Choroid plexus epithelial cell (primary cell): ENCODE measurements around the gene CCNA1.

Source experiments
- DNase-seq: peaks from one replicate; pipeline ENCODE4 v3.0.0-alpha.2; 2010; ENCODE audit warnings: low read depth
- H3K4me3 ChIP-seq: 2 replicates; pipeline ENCODE4 v1.5.1; 2011; ENCODE audit warnings: low read depth, mild to moderate bottlenecking, control low read depth, low read length, moderate library complexity
- TF ChIP-seq, protein P1 (sequence below): conservative IDR thresholded peaks from 2 replicates; pipeline ENCODE4 v1.5.1; 2011; ENCODE audit warnings: low read depth, mild to moderate bottlenecking, control low read depth, inconsistent platforms, low read length, moderate library complexity

CCNA1 gene

DNA sequence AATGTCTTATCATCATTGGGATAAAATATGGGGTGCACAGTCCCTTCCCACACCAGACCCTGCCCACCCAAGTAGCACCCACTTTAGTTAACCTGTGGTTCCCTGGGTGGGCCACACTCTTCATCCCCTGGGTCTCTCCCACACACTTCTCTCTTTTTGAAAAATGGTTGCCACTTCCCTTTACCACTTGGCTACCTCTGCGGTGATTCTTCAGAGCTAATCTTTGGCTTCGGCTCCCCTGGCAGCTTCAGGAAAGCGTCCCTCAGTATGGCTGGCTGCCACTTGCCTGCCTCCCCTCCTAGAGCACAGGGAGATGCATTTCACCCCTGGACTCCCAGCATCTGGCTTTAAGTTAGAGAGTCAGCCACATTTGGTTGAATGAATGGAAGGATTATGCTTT, 18.2 kb downstream of the CCNA1 start:
- no peak overlapping the region for H3K4me3 ChIP-seq
- no peak for DNase-seq
- TF ChIP-seq, protein P1, sequence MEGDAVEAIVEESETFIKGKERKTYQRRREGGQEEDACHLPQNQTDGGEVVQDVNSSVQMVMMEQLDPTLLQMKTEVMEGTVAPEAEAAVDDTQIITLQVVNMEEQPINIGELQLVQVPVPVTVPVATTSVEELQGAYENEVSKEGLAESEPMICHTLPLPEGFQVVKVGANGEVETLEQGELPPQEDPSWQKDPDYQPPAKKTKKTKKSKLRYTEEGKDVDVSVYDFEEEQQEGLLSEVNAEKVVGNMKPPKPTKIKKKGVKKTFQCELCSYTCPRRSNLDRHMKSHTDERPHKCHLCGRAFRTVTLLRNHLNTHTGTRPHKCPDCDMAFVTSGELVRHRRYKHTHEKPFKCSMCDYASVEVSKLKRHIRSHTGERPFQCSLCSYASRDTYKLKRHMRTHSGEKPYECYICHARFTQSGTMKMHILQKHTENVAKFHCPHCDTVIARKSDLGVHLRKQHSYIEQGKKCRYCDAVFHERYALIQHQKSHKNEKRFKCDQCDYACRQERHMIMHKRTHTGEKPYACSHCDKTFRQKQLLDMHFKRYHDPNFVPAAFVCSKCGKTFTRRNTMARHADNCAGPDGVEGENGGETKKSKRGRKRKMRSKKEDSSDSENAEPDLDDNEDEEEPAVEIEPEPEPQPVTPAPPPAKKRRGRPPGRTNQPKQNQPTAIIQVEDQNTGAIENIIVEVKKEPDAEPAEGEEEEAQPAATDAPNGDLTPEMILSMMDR: no peak

DNA sequence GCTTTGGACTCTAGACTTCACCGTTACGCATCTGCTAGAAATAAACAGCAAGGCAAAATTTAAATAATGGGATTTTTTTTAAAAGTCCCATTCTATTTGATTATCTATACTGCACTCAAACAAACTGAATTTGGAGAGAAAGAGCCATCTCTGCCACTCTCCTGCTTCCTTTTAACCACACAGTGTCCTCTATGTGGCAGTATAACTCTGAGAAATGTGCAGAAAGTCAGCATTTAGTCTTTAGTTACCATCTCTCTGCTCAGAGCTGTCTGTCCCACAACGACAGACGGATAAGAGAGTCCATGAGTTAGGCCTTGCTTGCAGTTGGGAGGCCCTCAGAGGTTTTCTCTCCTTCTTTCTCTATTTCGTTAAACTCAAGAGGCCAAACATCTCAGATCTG, 21.2 kb downstream of the CCNA1 start:
- DNase-seq: peak; percentile 59
- H3K4me3 ChIP-seq: no peak overlapping the region
- TF ChIP-seq, protein P1: peak; percentile 61

DNA sequence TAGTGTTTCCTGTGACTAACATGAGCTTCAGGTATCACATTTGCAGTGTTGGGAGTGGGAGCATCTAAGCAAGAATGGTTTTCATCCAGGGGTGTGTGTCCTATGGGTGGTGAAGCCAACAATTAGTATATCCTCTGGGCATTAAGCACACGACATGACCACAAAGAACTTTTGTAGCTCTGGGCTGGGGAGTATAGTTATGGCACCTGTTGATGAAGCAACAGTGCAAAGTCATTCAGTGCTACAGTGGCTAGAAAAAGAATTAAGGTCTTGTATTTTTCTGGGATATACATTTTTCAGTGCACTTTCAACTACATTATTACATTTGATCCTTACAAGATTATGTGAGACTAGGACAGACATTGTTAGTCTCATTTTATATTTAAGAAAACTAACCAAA, 21.8 kb downstream of the CCNA1 start:
- TF ChIP-seq, protein P1: no peak
- no peak overlapping the region for H3K4me3 ChIP-seq
- no peak for DNase-seq

DNA sequence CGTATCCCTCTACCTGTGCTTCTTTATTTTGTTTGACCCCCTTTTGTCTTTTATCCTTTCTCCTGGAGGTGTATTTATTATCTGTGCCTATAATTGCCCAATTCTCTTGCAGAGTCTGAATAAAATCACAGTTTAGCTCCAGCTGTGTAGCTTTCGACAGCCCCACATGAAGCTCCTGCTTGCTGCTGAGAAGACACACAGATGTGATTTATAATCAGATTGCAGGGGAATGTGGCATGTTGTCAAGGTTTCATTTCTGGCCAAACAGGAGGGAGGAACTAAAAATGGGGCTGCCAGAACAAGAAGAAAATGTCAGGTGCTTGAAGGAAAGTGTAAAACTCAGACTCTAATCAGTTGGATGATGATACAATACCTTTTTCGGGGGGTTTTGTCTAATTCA, 22.7 kb downstream of the CCNA1 start:
- TF ChIP-seq, protein P1: no peak
- peak; percentile 41 for DNase-seq
- no peak overlapping the region for H3K4me3 ChIP-seq

DNA sequence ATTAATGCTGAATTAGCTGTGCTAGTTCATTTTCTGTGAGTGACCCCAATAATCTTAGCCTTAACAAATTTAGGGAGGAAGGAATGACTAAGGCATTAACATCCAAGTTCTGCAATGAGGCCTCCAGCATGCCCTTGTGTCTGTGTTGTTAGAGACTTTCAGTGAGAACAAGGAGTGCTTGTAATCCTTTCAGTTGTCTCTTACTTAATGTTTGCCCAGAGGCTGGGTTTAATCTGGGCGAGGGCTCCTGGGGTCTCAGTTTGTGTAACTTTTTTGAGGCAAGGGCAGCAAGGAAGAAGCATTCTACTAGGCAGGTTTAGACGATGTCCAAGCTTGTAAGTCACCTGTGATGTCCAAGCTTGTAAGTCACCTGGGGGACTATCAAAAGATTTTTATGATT, 24.3 kb downstream of the CCNA1 start:
- TF ChIP-seq, protein P1: no peak
- DNase-seq: no peak
- H3K4me3 ChIP-seq: no peak overlapping the region

DNA sequence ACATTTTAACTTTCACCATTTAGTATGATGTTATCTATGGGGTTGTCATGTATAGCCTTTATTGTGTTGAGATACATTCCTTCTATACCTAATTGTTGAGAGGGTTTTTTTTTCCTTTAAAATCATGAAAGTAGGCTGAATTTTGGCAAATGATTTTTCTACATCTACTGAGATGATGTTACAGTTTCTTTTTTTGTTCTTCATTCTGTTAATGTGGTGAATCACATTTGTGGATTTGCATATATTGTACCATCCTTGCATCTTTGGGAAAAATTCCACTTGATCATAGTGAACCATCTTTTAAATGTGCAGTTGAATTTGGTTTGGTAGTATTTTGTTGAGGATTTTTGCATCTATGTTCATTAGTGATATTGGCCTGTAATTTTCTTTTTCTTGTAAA, 29.2 kb downstream of the CCNA1 start:
- TF ChIP-seq, protein P1: no peak
- no peak overlapping the region for H3K4me3 ChIP-seq
- DNase-seq: no peak

DNA sequence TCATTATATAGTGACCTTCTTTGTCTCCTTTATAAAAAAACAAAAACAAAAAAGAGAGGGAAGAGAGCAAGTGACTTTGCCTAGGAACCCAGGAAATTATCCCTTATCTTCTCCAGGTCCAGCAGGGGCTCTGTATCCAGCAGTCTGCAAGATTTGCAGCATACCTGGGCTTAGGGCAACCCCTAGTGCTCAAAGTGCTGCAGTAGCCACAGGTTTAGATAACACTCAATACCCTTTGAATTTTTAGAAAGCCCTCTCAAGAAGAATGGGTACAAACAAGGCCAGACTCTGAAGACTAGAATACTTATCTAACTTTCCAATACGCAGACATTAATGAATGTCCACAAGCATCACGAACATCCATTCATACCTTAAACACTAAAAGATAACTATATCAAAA, 43.2 kb downstream of the CCNA1 start:
- no peak overlapping the region for H3K4me3 ChIP-seq
- peak; percentile 55 for DNase-seq
- TF ChIP-seq, protein P1: peak; percentile 61
